HCT116 (cell line): ENCODE measurements around the gene ZNF561. TPM values are rescaled to one million over a fixed set of nuclear protein-coding genes. Genes with fewer than 3 reads are reported as not detected.

Experiments used
- ATAC-seq: fragments of 200-7000 bp; cut with Tn5 transposase; 2 replicates; pipeline ENCODE4 v1.9.1; 2020; ENCODE audit warnings: mild to moderate bottlenecking, moderate library complexity
- BruUV-seq: library from RNA; stranded (reverse); fragments of 400-500 nt; replicated peaks from 2 replicates; lab custom pipeline; 2021; lab: Mats Ljungman, UMichigan
- CTCF ChIA-PET: fragments of 300-600 bp; sonication (Branson Sonifier 250); formaldehyde crosslinking; loops from one replicate; lab custom pipeline; 2021; ENCODE audit warnings: antibody characterized with exemption; lab: Charles Lee
- POLR2A ChIA-PET: fragments of 300-600, 350-600 bp; sonication (Branson Sonifier 250); formaldehyde crosslinking; loops from one replicate; lab custom pipeline; 2021; ENCODE audit warnings: antibody characterized with exemption; lab: Charles Lee
- RAD21 ChIA-PET, 2 experiments: fragments of 300-600 bp; sonication (Branson Sonifier 250); formaldehyde crosslinking; loops; one replicate each; lab custom pipeline; 2023; ENCODE audit warnings: low total read pairs in 2 of 2; ENCODE audit not compliant: uncharacterized antibody in 2 of 2, unreplicated experiment in 2 of 2, low non-redundant PET in 1 of 2; lab: Charles Lee
- DNase-seq: peaks from one replicate; pipeline ENCODE4 v3.0.0-alpha.2; 2010; ENCODE audit warnings: low read depth, low spot score
- H2AFZ ChIP-seq: fragments of 200-600 bp; shearing (Covaris generic), sonication (generic); 2 replicates; pipeline ENCODE4 v1.6.1; 2017; ENCODE audit warnings: low read depth, mixed run types, mixed read lengths, antibody characterized with exemption, low read length; ENCODE audit not compliant: poor library complexity, severe bottlenecking
- H3K27ac ChIP-seq: 2 replicates; pipeline ENCODE4 v1.5.1; 2012; ENCODE audit warnings: low read depth, low read length
- H3K27me3 ChIP-seq: fragments of 200-600 bp; sonication (generic); 2 replicates; pipeline ENCODE4 v1.6.1; 2016; ENCODE audit warnings: mixed run types, low read length, mixed read lengths; ENCODE audit not compliant: insufficient read depth
- H3K36me3 ChIP-seq, 2 experiments: fragments of 200-500 bp in 1 of 2; fragments of 200-600 bp in 1 of 2; sonication (Bioruptor generic) in 1 of 2; sonication (generic) in 1 of 2; 2 replicates each; pipeline versions ENCODE4 v1.5.1 to v1.6.1; 2014 to 2016; ENCODE audit warnings: low read length in 2 of 2, inconsistent platforms in 1 of 2, mixed read lengths in 1 of 2, mixed run types in 1 of 2; ENCODE audit not compliant: insufficient read depth in 2 of 2, control insufficient read depth in 1 of 2
- H3K4me1 ChIP-seq, 2 experiments: fragments of 200-600 bp in 1 of 2; sonication (generic) in 1 of 2; 2 replicates each; pipeline versions ENCODE4 v1.5.1 to v1.6.1; 2012 to 2017; ENCODE audit warnings: low read length in 2 of 2, inconsistent platforms in 1 of 2, mild to moderate bottlenecking in 1 of 2, mixed read lengths in 1 of 2, mixed run types in 1 of 2, moderate library complexity in 1 of 2; ENCODE audit not compliant: insufficient read depth in 2 of 2, control insufficient read depth in 1 of 2
- H3K4me2 ChIP-seq: fragments of 200-600 bp; sonication (generic); 2 replicates; pipeline ENCODE4 v1.6.1; 2017; ENCODE audit warnings: mixed run types, low read length, mixed read lengths
- H3K4me3 ChIP-seq, 2 experiments: fragments of 200-600 bp in 1 of 2; sonication (generic) in 1 of 2; replicated peaks in 1 of 2; 2 replicates each; pipeline ENCODE4 v1.5.1; 2011 to 2016; ENCODE audit warnings: low read length in 2 of 2, control low read depth in 1 of 2, low read depth in 1 of 2, mild to moderate bottlenecking in 1 of 2, mixed read lengths in 1 of 2, mixed run types in 1 of 2
- H3K79me2 ChIP-seq: fragments of 200-600 bp; sonication (generic); 2 replicates; pipeline ENCODE4 v1.6.1; 2017; ENCODE audit warnings: mild to moderate bottlenecking, mixed run types, low read length, moderate library complexity, mixed read lengths; ENCODE audit not compliant: insufficient read depth
- H3K9ac ChIP-seq: fragments of 200-600 bp; sonication (generic); 2 replicates; pipeline ENCODE4 v1.6.1; 2016; ENCODE audit warnings: low read length, mixed read lengths
- H3K9me2 ChIP-seq: fragments of 200-600 bp; sonication (generic), shearing (Covaris generic); 2 replicates; pipeline ENCODE4 v1.6.1; 2017; ENCODE audit warnings: mixed run types, mild to moderate bottlenecking, moderate library complexity; ENCODE audit not compliant: insufficient read depth
- H3K9me3 ChIP-seq, 2 experiments: fragments of 200-500 bp in 1 of 2; fragments of 200-600 bp in 1 of 2; sonication (Bioruptor generic) in 1 of 2; sonication (generic) in 1 of 2; 2 replicates each; pipeline ENCODE4 v1.6.1; 2014 to 2017; ENCODE audit warnings: low read length in 2 of 2, mixed read lengths in 2 of 2, inconsistent platforms in 1 of 2, low read depth in 1 of 2, mild to moderate bottlenecking in 1 of 2, mixed run types in 1 of 2, moderate library complexity in 1 of 2; ENCODE audit not compliant: control insufficient read depth in 1 of 2, insufficient read depth in 1 of 2
- H4K20me1 ChIP-seq: fragments of 200-600 bp; sonication (generic), shearing (Covaris generic); 2 replicates; pipeline ENCODE4 v1.6.1; 2017; ENCODE audit warnings: mixed run types, mild to moderate bottlenecking, moderate library complexity; ENCODE audit not compliant: insufficient read depth
- CEBPB ChIP-seq: IDR thresholded peaks from 2 replicates; pipeline ENCODE4 v1.6.1; 2012; ENCODE audit warnings: low read depth
- JUND ChIP-seq: IDR thresholded peaks from 2 replicates; pipeline ENCODE4 v1.6.1; 2012
- POLR2A ChIP-seq: IDR thresholded peaks from 2 replicates; pipeline ENCODE4 v1.7.0; 2011; ENCODE audit warnings: borderline replicate concordance; ENCODE audit not compliant: insufficient read depth, insufficient read length; ENCODE audit errors: extremely low read depth
- POLR2AphosphoS5 ChIP-seq: IDR thresholded peaks from 2 replicates; pipeline ENCODE4 v1.6.1; 2011; ENCODE audit warnings: mild to moderate bottlenecking, low read depth, low read length, moderate library complexity
- SRF ChIP-seq: IDR thresholded peaks from 2 replicates; pipeline ENCODE4 v1.6.1; 2012; ENCODE audit warnings: low read depth
- TCF7L2 ChIP-seq: IDR thresholded peaks from 2 replicates; pipeline ENCODE4 v1.7.0; 2011; ENCODE audit warnings: borderline replicate concordance, inconsistent platforms; ENCODE audit not compliant: insufficient read depth, insufficient read length; ENCODE audit errors: extremely low read depth
- ZFX ChIP-seq: fragments of 450-650 bp; IDR thresholded peaks from 2 replicates; pipeline ENCODE4 v1.6.1; 2017
- ZNF274 ChIP-seq: fragments of 200-500 bp; sonication (Bioruptor generic); IDR thresholded peaks from 2 replicates; pipeline ENCODE4 v1.6.1; 2014; ENCODE audit warnings: mild to moderate bottlenecking, low read depth, low read length, inconsistent platforms
- intact Hi-C: fragments of 100-400 bp; cut with micrococcal nuclease; formaldehyde crosslinking; loops from 2 replicates; pipeline ENCODE4 v1.10.0; 2022
- total RNA-seq: library from RNA; stranded (reverse); gene quantifications from one replicate; pipeline ENCODE4 v1.2.1, GENCODE V29; 2021; ENCODE audit not compliant: unreplicated experiment
- TF ChIP-seq, protein P1 (sequence below): IDR thresholded peaks from 2 replicates; pipeline ENCODE4 v1.6.1; 2011; ENCODE audit warnings: mild to moderate bottlenecking, low read length, moderate library complexity; ENCODE audit not compliant: insufficient replicate concordance; ENCODE audit errors: extremely low read depth
- TF ChIP-seq, protein P2 (sequence below): IDR thresholded peaks from 2 replicates; pipeline ENCODE4 v1.6.1; 2012; ENCODE audit warnings: low read depth

ZNF561 gene
- total RNA-seq, 1 experiment from 2014 or later, result 31.3 TPM

- no TSS peak for BruUV-seq
- ChIA-PET RAD21 (no interaction called here), POLR2A (no interaction called here), CTCF (no interaction called here)
- no peak overlapping the region for H2AFZ ChIP-seq
- no peaks in the 10 kb centered on the region for H3K9me2 ChIP-seq
- no peak overlapping the region for H3K9ac ChIP-seq
- H4K20me1 ChIP-seq, result no peaks in the 10 kb centered on the region
- TF ChIP-seq ZNF274 (no peak), ZFX (no peak), POLR2A (no peak), JUND (no peak), SRF (no peak), POLR2AphosphoS5 (no peak), CEBPB (no peak), TCF7L2 (no peak)
- TF ChIP-seq, protein P1, sequence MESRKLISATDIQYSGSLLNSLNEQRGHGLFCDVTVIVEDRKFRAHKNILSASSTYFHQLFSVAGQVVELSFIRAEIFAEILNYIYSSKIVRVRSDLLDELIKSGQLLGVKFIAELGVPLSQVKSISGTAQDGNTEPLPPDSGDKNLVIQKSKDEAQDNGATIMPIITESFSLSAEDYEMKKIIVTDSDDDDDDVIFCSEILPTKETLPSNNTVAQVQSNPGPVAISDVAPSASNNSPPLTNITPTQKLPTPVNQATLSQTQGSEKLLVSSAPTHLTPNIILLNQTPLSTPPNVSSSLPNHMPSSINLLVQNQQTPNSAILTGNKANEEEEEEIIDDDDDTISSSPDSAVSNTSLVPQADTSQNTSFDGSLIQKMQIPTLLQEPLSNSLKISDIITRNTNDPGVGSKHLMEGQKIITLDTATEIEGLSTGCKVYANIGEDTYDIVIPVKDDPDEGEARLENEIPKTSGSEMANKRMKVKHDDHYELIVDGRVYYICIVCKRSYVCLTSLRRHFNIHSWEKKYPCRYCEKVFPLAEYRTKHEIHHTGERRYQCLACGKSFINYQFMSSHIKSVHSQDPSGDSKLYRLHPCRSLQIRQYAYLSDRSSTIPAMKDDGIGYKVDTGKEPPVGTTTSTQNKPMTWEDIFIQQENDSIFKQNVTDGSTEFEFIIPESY, result no peak
- TF ChIP-seq, protein P2, sequence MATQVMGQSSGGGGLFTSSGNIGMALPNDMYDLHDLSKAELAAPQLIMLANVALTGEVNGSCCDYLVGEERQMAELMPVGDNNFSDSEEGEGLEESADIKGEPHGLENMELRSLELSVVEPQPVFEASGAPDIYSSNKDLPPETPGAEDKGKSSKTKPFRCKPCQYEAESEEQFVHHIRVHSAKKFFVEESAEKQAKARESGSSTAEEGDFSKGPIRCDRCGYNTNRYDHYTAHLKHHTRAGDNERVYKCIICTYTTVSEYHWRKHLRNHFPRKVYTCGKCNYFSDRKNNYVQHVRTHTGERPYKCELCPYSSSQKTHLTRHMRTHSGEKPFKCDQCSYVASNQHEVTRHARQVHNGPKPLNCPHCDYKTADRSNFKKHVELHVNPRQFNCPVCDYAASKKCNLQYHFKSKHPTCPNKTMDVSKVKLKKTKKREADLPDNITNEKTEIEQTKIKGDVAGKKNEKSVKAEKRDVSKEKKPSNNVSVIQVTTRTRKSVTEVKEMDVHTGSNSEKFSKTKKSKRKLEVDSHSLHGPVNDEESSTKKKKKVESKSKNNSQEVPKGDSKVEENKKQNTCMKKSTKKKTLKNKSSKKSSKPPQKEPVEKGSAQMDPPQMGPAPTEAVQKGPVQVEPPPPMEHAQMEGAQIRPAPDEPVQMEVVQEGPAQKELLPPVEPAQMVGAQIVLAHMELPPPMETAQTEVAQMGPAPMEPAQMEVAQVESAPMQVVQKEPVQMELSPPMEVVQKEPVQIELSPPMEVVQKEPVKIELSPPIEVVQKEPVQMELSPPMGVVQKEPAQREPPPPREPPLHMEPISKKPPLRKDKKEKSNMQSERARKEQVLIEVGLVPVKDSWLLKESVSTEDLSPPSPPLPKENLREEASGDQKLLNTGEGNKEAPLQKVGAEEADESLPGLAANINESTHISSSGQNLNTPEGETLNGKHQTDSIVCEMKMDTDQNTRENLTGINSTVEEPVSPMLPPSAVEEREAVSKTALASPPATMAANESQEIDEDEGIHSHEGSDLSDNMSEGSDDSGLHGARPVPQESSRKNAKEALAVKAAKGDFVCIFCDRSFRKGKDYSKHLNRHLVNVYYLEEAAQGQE, result no peak
- peaks cover 66 to 70% of the 10 kb centered on the region in 2 experiments for H3K36me3 ChIP-seq
- H3K27ac ChIP-seq, result no peak overlapping the region
- H3K4me3 ChIP-seq, result no peak overlapping the region
- no peak overlapping the region for H3K4me2 ChIP-seq
- H3K9me3 ChIP-seq, result peaks cover 6 to 10% of the 10 kb centered on the region in 2 experiments; a peak in 2 of 4 replicates
- peaks cover 0 to 6% of the 10 kb centered on the region in 2 experiments; a peak in 2 of 4 replicates for H3K4me1 ChIP-seq
- H3K27me3 ChIP-seq, result no peaks in the 10 kb centered on the region
- ATAC-seq (no peak), DNase-seq (no peak)
- intact Hi-C loops, result no loop called here
- H3K79me2 ChIP-seq, result peaks cover 22% of the 10 kb centered on the region
Measured at GRCh38 chr19:9615844-9616243, 5.2 kb downstream of the ZNF561 start.
